Neutrophil (primary cell): ENCODE results near the gene DIP2C.
"Not testable (repeated sequence)": the region's sequence is repeated elsewhere in the genome, so short reads cannot be mapped to it uniquely, and the experiment has no call there.

Source experiments
- H3K27ac ChIP-seq: fragments of 200-600 bp; sonication (generic); 2 replicates; pipeline ENCODE4 v1.5.1; 2016; ENCODE audit warnings: mild to moderate bottlenecking, moderate library complexity
- H3K27me3 ChIP-seq: fragments of 200-600 bp; sonication (generic); 2 replicates; pipeline ENCODE4 v1.6.0; 2016; ENCODE audit warnings: mild to moderate bottlenecking
- H3K36me3 ChIP-seq: fragments of 200-600 bp; sonication (generic); 2 replicates; pipeline ENCODE4 v1.5.1; 2017
- H3K4me1 ChIP-seq, 2 experiments: fragments of 200-600 bp in 1 of 2; sonication (generic) in 1 of 2; 1 replicate in 1 of 2; 2 replicates in 1 of 2; pipeline versions ENCODE4 v1.5.1 to v1.6.1; 2013 to 2016; ENCODE audit warnings: low read depth in 1 of 2, low read length in 1 of 2, mild to moderate bottlenecking in 1 of 2, moderate library complexity in 1 of 2; ENCODE audit not compliant: control insufficient read depth in 1 of 2, insufficient read depth in 1 of 2
- H3K4me3 ChIP-seq, 2 experiments: fragments of 200-600 bp in 1 of 2; sonication (generic) in 1 of 2; 1 replicate in 1 of 2; 2 replicates in 1 of 2; pipeline ENCODE4 v1.5.1; 2013 to 2016; ENCODE audit warnings: low read depth in 1 of 2, low read length in 1 of 2, mild to moderate bottlenecking in 1 of 2, moderate library complexity in 1 of 2
- H3K9me3 ChIP-seq: fragments of 200-600 bp; sonication (generic); 2 replicates; pipeline ENCODE4 v1.5.1; 2016
- TF ChIP-seq, protein P1 (sequence below): fragments of 200-600 bp; sonication (generic); IDR thresholded peaks from 2 replicates; pipeline ENCODE4 v1.5.1; 2016; ENCODE audit warnings: antibody characterized with exemption

Gene DIP2C

GRCh38 chr10:368579-369220 lies 320.8 kb downstream of the DIP2C start:
- TF ChIP-seq, protein P1, sequence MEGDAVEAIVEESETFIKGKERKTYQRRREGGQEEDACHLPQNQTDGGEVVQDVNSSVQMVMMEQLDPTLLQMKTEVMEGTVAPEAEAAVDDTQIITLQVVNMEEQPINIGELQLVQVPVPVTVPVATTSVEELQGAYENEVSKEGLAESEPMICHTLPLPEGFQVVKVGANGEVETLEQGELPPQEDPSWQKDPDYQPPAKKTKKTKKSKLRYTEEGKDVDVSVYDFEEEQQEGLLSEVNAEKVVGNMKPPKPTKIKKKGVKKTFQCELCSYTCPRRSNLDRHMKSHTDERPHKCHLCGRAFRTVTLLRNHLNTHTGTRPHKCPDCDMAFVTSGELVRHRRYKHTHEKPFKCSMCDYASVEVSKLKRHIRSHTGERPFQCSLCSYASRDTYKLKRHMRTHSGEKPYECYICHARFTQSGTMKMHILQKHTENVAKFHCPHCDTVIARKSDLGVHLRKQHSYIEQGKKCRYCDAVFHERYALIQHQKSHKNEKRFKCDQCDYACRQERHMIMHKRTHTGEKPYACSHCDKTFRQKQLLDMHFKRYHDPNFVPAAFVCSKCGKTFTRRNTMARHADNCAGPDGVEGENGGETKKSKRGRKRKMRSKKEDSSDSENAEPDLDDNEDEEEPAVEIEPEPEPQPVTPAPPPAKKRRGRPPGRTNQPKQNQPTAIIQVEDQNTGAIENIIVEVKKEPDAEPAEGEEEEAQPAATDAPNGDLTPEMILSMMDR = no peak
- Histone ChIP-seq H3K9me3 (no peaks in the 10 kb centered on the region), H3K27ac (no peak overlapping the region), H3K27me3 (no peaks in the 10 kb centered on the region), H3K36me3 (no peaks in the 10 kb centered on the region), H3K4me1 (no peaks in the 10 kb centered on the region), H3K4me3 (no peak overlapping the region)

- not testable (repeated sequence) for H3K36me3 ChIP-seq, H3K27ac ChIP-seq, H3K4me3 ChIP-seq, H3K27me3 ChIP-seq, H3K9me3 ChIP-seq, H3K4me1 ChIP-seq
These were observed 321.4 kb downstream of the DIP2C start for GRCh38 chr10:368107-368506.

- Histone ChIP-seq H3K9me3 (no peaks in the 10 kb centered on the region), H3K4me1 (no peaks in the 10 kb centered on the region), H3K27ac (no peak overlapping the region), H3K27me3 (no peaks in the 10 kb centered on the region), H3K4me3 (no peak overlapping the region), H3K36me3 (no peaks in the 10 kb centered on the region)
- TF ChIP-seq, protein P1 = no peak
These were observed 321.8 kb downstream of the DIP2C start for GRCh38 chr10:367636-368035.

GRCh38 chr10:366186-366585 lies 323.3 kb downstream of the DIP2C start:
- Histone ChIP-seq H3K27ac (no peak overlapping the region), H3K4me3 (no peak overlapping the region), H3K36me3 (no peaks in the 10 kb centered on the region), H3K9me3 (no peaks in the 10 kb centered on the region), H3K27me3 (no peaks in the 10 kb centered on the region), H3K4me1 (no peaks in the 10 kb centered on the region)
- TF ChIP-seq, protein P1 = no peak

GRCh38 chr10:364267-364775 lies 325.1 kb downstream of the DIP2C start:
- TF ChIP-seq, protein P1 = no peak
- no peaks in the 10 kb centered on the region for H3K27me3 ChIP-seq
- no peak overlapping the region for H3K27ac ChIP-seq
- H3K4me3 ChIP-seq = no peak overlapping the region
- H3K36me3 ChIP-seq = no peaks in the 10 kb centered on the region
- no peaks in the 10 kb centered on the region for H3K4me1 ChIP-seq
- H3K9me3 ChIP-seq = no peaks in the 10 kb centered on the region

DNA sequence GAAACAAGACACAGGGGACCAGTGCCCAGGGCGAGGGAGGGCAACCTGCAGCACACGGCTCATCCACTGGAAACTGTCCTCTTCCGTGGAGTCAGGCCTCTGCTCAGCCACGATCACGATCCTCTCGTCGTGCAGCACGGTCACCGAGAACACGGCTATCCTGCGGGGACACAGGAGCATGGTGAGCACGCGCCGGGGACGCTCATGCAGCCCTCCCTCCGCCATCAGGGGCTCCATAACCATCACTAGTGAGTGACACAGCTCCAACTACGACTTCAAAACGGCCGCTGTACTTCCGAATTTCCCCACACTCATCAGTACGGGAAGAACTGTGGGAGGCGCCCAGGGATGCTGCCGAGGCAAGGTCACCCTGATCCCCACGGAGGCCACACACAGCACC lies 326.3 kb downstream of the DIP2C start:
- no peak overlapping the region for H3K27ac ChIP-seq
- no peak overlapping the region for H3K4me3 ChIP-seq
- H3K4me1 ChIP-seq = no peaks in the 10 kb centered on the region
- no peaks in the 10 kb centered on the region for H3K27me3 ChIP-seq
- TF ChIP-seq, protein P1 = no peak
- no peaks in the 10 kb centered on the region for H3K36me3 ChIP-seq
- no peaks in the 10 kb centered on the region for H3K9me3 ChIP-seq
